HCT116 (cell line): ENCODE data around the gene TSKU. TPM values are rescaled to one million over a fixed set of nuclear protein-coding genes. Genes with fewer than 3 reads are reported as not detected.

ENCODE experiments used
- ATAC-seq: fragments of 200-7000 bp; cut with Tn5 transposase; 2 replicates; pipeline ENCODE4 v1.9.1; 2020; ENCODE audit warnings: mild to moderate bottlenecking, moderate library complexity
- BruUV-seq: library from RNA; stranded (reverse); fragments of 400-500 nt; replicated peaks from 2 replicates; lab custom pipeline; 2021; lab: Mats Ljungman, UMichigan
- CTCF ChIA-PET: fragments of 300-600 bp; sonication (Branson Sonifier 250); formaldehyde crosslinking; loops from one replicate; lab custom pipeline; 2021; ENCODE audit warnings: antibody characterized with exemption; lab: Charles Lee
- POLR2A ChIA-PET: fragments of 300-600, 350-600 bp; sonication (Branson Sonifier 250); formaldehyde crosslinking; loops from one replicate; lab custom pipeline; 2021; ENCODE audit warnings: antibody characterized with exemption; lab: Charles Lee
- RAD21 ChIA-PET, 2 experiments: fragments of 300-600 bp; sonication (Branson Sonifier 250); formaldehyde crosslinking; loops; one replicate each; lab custom pipeline; 2023; ENCODE audit warnings: low total read pairs in 2 of 2; ENCODE audit not compliant: uncharacterized antibody in 2 of 2, unreplicated experiment in 2 of 2, low non-redundant PET in 1 of 2; lab: Charles Lee
- DNase-seq: peaks from one replicate; pipeline ENCODE4 v3.0.0-alpha.2; 2010; ENCODE audit warnings: low read depth, low spot score
- H2AFZ ChIP-seq: fragments of 200-600 bp; shearing (Covaris generic), sonication (generic); 2 replicates; pipeline ENCODE4 v1.6.1; 2017; ENCODE audit warnings: low read depth, mixed run types, mixed read lengths, antibody characterized with exemption, low read length; ENCODE audit not compliant: poor library complexity, severe bottlenecking
- H3K27ac ChIP-seq: 2 replicates; pipeline ENCODE4 v1.5.1; 2012; ENCODE audit warnings: low read depth, low read length
- H3K27me3 ChIP-seq: fragments of 200-600 bp; sonication (generic); 2 replicates; pipeline ENCODE4 v1.6.1; 2016; ENCODE audit warnings: mixed run types, low read length, mixed read lengths; ENCODE audit not compliant: insufficient read depth
- H3K36me3 ChIP-seq, 2 experiments: fragments of 200-500 bp in 1 of 2; fragments of 200-600 bp in 1 of 2; sonication (Bioruptor generic) in 1 of 2; sonication (generic) in 1 of 2; 2 replicates each; pipeline versions ENCODE4 v1.5.1 to v1.6.1; 2014 to 2016; ENCODE audit warnings: low read length in 2 of 2, inconsistent platforms in 1 of 2, mixed read lengths in 1 of 2, mixed run types in 1 of 2; ENCODE audit not compliant: insufficient read depth in 2 of 2, control insufficient read depth in 1 of 2
- H3K4me1 ChIP-seq, 2 experiments: fragments of 200-600 bp in 1 of 2; sonication (generic) in 1 of 2; 2 replicates each; pipeline versions ENCODE4 v1.5.1 to v1.6.1; 2012 to 2017; ENCODE audit warnings: low read length in 2 of 2, inconsistent platforms in 1 of 2, mild to moderate bottlenecking in 1 of 2, mixed read lengths in 1 of 2, mixed run types in 1 of 2, moderate library complexity in 1 of 2; ENCODE audit not compliant: insufficient read depth in 2 of 2, control insufficient read depth in 1 of 2
- H3K4me2 ChIP-seq: fragments of 200-600 bp; sonication (generic); 2 replicates; pipeline ENCODE4 v1.6.1; 2017; ENCODE audit warnings: mixed run types, low read length, mixed read lengths
- H3K4me3 ChIP-seq, 2 experiments: fragments of 200-600 bp in 1 of 2; sonication (generic) in 1 of 2; replicated peaks in 1 of 2; 2 replicates each; pipeline ENCODE4 v1.5.1; 2011 to 2016; ENCODE audit warnings: low read length in 2 of 2, control low read depth in 1 of 2, low read depth in 1 of 2, mild to moderate bottlenecking in 1 of 2, mixed read lengths in 1 of 2, mixed run types in 1 of 2
- H3K79me2 ChIP-seq: fragments of 200-600 bp; sonication (generic); 2 replicates; pipeline ENCODE4 v1.6.1; 2017; ENCODE audit warnings: mild to moderate bottlenecking, mixed run types, low read length, moderate library complexity, mixed read lengths; ENCODE audit not compliant: insufficient read depth
- H3K9ac ChIP-seq: fragments of 200-600 bp; sonication (generic); 2 replicates; pipeline ENCODE4 v1.6.1; 2016; ENCODE audit warnings: low read length, mixed read lengths
- H3K9me2 ChIP-seq: fragments of 200-600 bp; sonication (generic), shearing (Covaris generic); 2 replicates; pipeline ENCODE4 v1.6.1; 2017; ENCODE audit warnings: mixed run types, mild to moderate bottlenecking, moderate library complexity; ENCODE audit not compliant: insufficient read depth
- H3K9me3 ChIP-seq, 2 experiments: fragments of 200-500 bp in 1 of 2; fragments of 200-600 bp in 1 of 2; sonication (Bioruptor generic) in 1 of 2; sonication (generic) in 1 of 2; 2 replicates each; pipeline ENCODE4 v1.6.1; 2014 to 2017; ENCODE audit warnings: low read length in 2 of 2, mixed read lengths in 2 of 2, inconsistent platforms in 1 of 2, low read depth in 1 of 2, mild to moderate bottlenecking in 1 of 2, mixed run types in 1 of 2, moderate library complexity in 1 of 2; ENCODE audit not compliant: control insufficient read depth in 1 of 2, insufficient read depth in 1 of 2
- H4K20me1 ChIP-seq: fragments of 200-600 bp; sonication (generic), shearing (Covaris generic); 2 replicates; pipeline ENCODE4 v1.6.1; 2017; ENCODE audit warnings: mixed run types, mild to moderate bottlenecking, moderate library complexity; ENCODE audit not compliant: insufficient read depth
- ATF3 ChIP-seq: IDR thresholded peaks from 2 replicates; pipeline ENCODE4 v1.6.1; 2012
- CBX3 ChIP-seq: IDR thresholded peaks from 2 replicates; pipeline ENCODE4 v1.6.1; 2012; ENCODE audit warnings: low read depth
- CEBPB ChIP-seq: IDR thresholded peaks from 2 replicates; pipeline ENCODE4 v1.6.1; 2012; ENCODE audit warnings: low read depth
- EGR1 ChIP-seq: IDR thresholded peaks from 2 replicates; pipeline ENCODE4 v1.6.1; 2012; ENCODE audit warnings: low read depth
- ELF1 ChIP-seq: IDR thresholded peaks from 2 replicates; pipeline ENCODE4 v1.6.1; 2012; ENCODE audit warnings: low read depth, borderline replicate concordance
- EZH2 ChIP-seq: fragments of 200-600 bp; sonication (generic); IDR thresholded peaks from 2 replicates; pipeline ENCODE4 v1.6.1; 2017; ENCODE audit warnings: antibody characterized with exemption, mixed run types
- JUND ChIP-seq: IDR thresholded peaks from 2 replicates; pipeline ENCODE4 v1.6.1; 2012
- MAX ChIP-seq: IDR thresholded peaks from 2 replicates; pipeline ENCODE4 v1.6.1; 2012
- POLR2A ChIP-seq: IDR thresholded peaks from 2 replicates; pipeline ENCODE4 v1.7.0; 2011; ENCODE audit warnings: borderline replicate concordance; ENCODE audit not compliant: insufficient read depth, insufficient read length; ENCODE audit errors: extremely low read depth
- POLR2AphosphoS5 ChIP-seq: IDR thresholded peaks from 2 replicates; pipeline ENCODE4 v1.6.1; 2011; ENCODE audit warnings: mild to moderate bottlenecking, low read depth, low read length, moderate library complexity
- REST ChIP-seq: IDR thresholded peaks from 2 replicates; pipeline ENCODE4 v1.6.1; 2012; ENCODE audit warnings: low read depth
- SIN3A ChIP-seq: IDR thresholded peaks from 2 replicates; pipeline ENCODE4 v1.6.1; 2012; ENCODE audit warnings: low read depth
- SP1 ChIP-seq: IDR thresholded peaks from 2 replicates; pipeline ENCODE4 v1.6.1; 2012; ENCODE audit warnings: low read depth
- TCF7L2 ChIP-seq: IDR thresholded peaks from 2 replicates; pipeline ENCODE4 v1.7.0; 2011; ENCODE audit warnings: borderline replicate concordance, inconsistent platforms; ENCODE audit not compliant: insufficient read depth, insufficient read length; ENCODE audit errors: extremely low read depth
- ZBTB33 ChIP-seq: IDR thresholded peaks from 2 replicates; pipeline ENCODE4 v1.6.1; 2011; ENCODE audit warnings: mild to moderate bottlenecking, low read length, moderate library complexity; ENCODE audit not compliant: insufficient replicate concordance; ENCODE audit errors: extremely low read depth
- ZFX ChIP-seq: fragments of 450-650 bp; IDR thresholded peaks from 2 replicates; pipeline ENCODE4 v1.6.1; 2017
- ZNF274 ChIP-seq: fragments of 200-500 bp; sonication (Bioruptor generic); IDR thresholded peaks from 2 replicates; pipeline ENCODE4 v1.6.1; 2014; ENCODE audit warnings: mild to moderate bottlenecking, low read depth, low read length, inconsistent platforms
- intact Hi-C: fragments of 100-400 bp; cut with micrococcal nuclease; formaldehyde crosslinking; loops from 2 replicates; pipeline ENCODE4 v1.10.0; 2022
- total RNA-seq: library from RNA; stranded (reverse); gene quantifications from one replicate; pipeline ENCODE4 v1.2.1, GENCODE V29; 2021; ENCODE audit not compliant: unreplicated experiment

The TSKU gene
- total RNA-seq, 1 experiment from 2014 or later: 21.9 TPM

- no peaks in the 10 kb centered on the region for H3K36me3 ChIP-seq
- H3K4me3 ChIP-seq: no peak overlapping the region
- peaks cover 92% of the 10 kb centered on the region for H3K79me2 ChIP-seq
- no peak for TF ChIP-seq ZBTB33
- TF ChIP-seq EGR1: no peak
- TF ChIP-seq SP1: no peak
- no peak for TF ChIP-seq MAX
- no peak for TF ChIP-seq REST
- no peak for TF ChIP-seq ATF3
- TF ChIP-seq SIN3A: no peak
- no peak for TF ChIP-seq ELF1
- no peak for TF ChIP-seq POLR2AphosphoS5
- TF ChIP-seq CBX3: no peak
- no peak for TF ChIP-seq JUND
- TF ChIP-seq POLR2A: no peak
- no peak for TF ChIP-seq ZFX
- TF ChIP-seq CEBPB: no peak
- no peak for TF ChIP-seq ZNF274
- no peak for TF ChIP-seq EZH2
- TF ChIP-seq TCF7L2: no peak
- H3K27ac ChIP-seq: peak overlapping the region; percentile 63
- H2AFZ ChIP-seq: no peak overlapping the region
- peaks cover 15% of the 10 kb centered on the region; the same call in 1 of the 2 replicates for H4K20me1 ChIP-seq
- intact Hi-C loops: no loop called here
- H3K4me2 ChIP-seq: peak overlapping the region; percentile 67
- peaks cover 56 to 84% of the 10 kb centered on the region in 2 experiments for H3K4me1 ChIP-seq
- POLR2A ChIA-PET: interaction anchor here (1.9 kb wide), 1 partner anchor 12 kb away, joined by 6 read pairs; no protein-coding TSS in a partner anchor
- RAD21 ChIA-PET: no interaction called here
- no peak for DNase-seq
- H3K9me2 ChIP-seq: no peaks in the 10 kb centered on the region
- H3K27me3 ChIP-seq: no peaks in the 10 kb centered on the region
- no TSS peak for BruUV-seq
- 0 out of 2 replicates have a peak overlapping the region, but pooled peaks have one; percentile 4 for H3K9ac ChIP-seq
- ATAC-seq: no peak
- no peaks in the 10 kb centered on the region for H3K9me3 ChIP-seq
- CTCF ChIA-PET: interaction anchor here (0.6 to 1.7 kb wide), 2 partner anchors 55 to 258 kb away, joined by 3 to 8 read pairs; no protein-coding TSS in a partner anchor
These were observed 6.2 kb downstream of the TSKU start for GRCh38 chr11:76789443-76789719.
